Inferior parietal cortex (tissue), 1 donor: ENCODE measurements around the gene HIGD1C.

ENCODE experiments used
- DNase-seq: peaks from one replicate; pipeline ENCODE4 v3.0.0-alpha.2; 2016; ENCODE audit errors: extremely low spot score

Gene HIGD1C

DNA sequence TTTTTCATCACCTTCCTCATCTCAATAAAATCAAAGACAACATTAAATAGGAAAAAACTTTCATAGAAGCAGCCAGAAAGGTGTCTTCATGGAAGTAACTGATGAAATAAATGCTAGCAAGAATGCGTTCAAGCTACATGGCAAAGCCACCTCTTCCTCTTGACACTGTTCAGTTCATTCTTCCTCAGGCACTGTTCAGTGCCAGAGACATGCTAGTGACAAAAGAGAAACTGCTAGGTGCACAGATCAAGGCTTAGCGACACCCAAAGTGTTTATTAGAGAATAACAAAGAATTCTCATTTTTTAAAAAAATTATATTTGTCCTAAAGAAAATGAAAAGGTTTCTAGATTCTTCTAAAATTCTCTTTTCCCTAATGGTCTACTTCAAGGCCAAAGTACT is 66.6 kb downstream of the HIGD1C start:
- no peak for DNase-seq

DNA sequence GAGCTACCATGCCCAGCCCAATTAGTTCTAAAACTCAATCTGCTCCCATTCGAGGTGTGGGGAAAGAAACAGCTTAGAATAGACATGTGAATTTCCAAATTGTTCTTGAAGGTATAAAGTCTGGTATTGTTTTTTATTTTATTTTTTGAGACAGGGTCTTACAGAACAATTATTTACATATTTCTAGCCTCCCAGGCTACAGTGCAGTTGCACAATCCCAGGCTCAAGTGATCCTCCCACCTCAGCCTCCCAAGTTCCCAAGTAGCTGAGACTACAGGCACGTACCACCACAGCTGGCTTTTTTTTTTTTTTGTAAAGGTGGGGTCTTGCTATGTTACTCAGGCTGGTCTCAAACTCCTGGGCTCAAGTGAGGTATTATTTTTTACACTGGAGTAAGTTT is 67.6 kb downstream of the HIGD1C start:
- no peak for DNase-seq
